C4-2B (cell line): ENCODE data around the gene CTTNBP2.

ENCODE experiments used
- CTCF ChIP-seq: fragments of 450-650 bp; conservative IDR thresholded peaks from 2 replicates; pipeline ENCODE4 v1.5.1; 2017; ENCODE audit warnings: mild to moderate bottlenecking
- ZFX ChIP-seq: fragments of 450-650 bp; IDR thresholded peaks from 2 replicates; pipeline ENCODE4 v1.6.1; 2017

- TF ChIP-seq CTCF (no peak), ZFX (no peak)
These were observed 1.3 kb downstream of the CTTNBP2 start for GRCh38 chr7:117871778-117872538.
